H1 (cell line): ENCODE measurements around the gene HOXB6. TPM values are rescaled to one million over a fixed set of nuclear protein-coding genes. Genes with fewer than 3 reads are reported as not detected.
A peak's percentile ranks its signal among the peaks of the same experiment; 100 is the strongest.

Source experiments
- CTCF ChIA-PET: fragments of 300-600 bp; sonication (Branson Sonifier 250); formaldehyde crosslinking; loops from one replicate; lab custom pipeline; 2021; ENCODE audit not compliant: partially characterized antibody; lab: Charles Lee
- POLR2A ChIA-PET: fragments of 300-600 bp; sonication (Branson Sonifier 250); formaldehyde crosslinking; loops from one replicate; lab custom pipeline; 2021; ENCODE audit warnings: inconsistent platforms; ENCODE audit not compliant: partially characterized antibody; lab: Charles Lee
- DNase-seq, 2 experiments: peaks; one replicate each; pipeline versions ENCODE4 v3.0.0 to v3.0.0-alpha.2; 2010 to 2022; ENCODE audit warnings: low spot score in 2 of 2, low read depth in 1 of 2, mixed read lengths in 1 of 2
- FAIRE-seq: peaks from 2 replicates; lab custom pipeline; 2011; peaks lifted over from hg19 to GRCh38; lab: Jason Lieb, UNC
- H2AFZ ChIP-seq: 2 replicates; pipeline ENCODE4 v1.8.1; 2012; ENCODE audit warnings: low read length, inconsistent platforms
- H2AK5ac ChIP-seq: 2 replicates; pipeline ENCODE4 v1.6.1; 2013; ENCODE audit warnings: low read depth, low read length
- H2BK120ac ChIP-seq: replicated peaks from 2 replicates; pipeline ENCODE3; 2013; ENCODE audit warnings: low read depth, low read length, inconsistent platforms
- H2BK12ac ChIP-seq: 2 replicates; pipeline ENCODE4 v1.6.1; 2013; ENCODE audit warnings: low read depth, low read length
- H2BK15ac ChIP-seq: 2 replicates; pipeline ENCODE4 v1.6.1; 2013; ENCODE audit warnings: low read length
- H2BK20ac ChIP-seq: 2 replicates; pipeline ENCODE4 v1.6.1; 2013; ENCODE audit warnings: low read length
- H2BK5ac ChIP-seq: 2 replicates; pipeline ENCODE4 v1.6.1; 2013; ENCODE audit warnings: low read depth, low read length
- H3K14ac ChIP-seq: 2 replicates; pipeline ENCODE4 v1.6.1; 2013; ENCODE audit warnings: inconsistent platforms; ENCODE audit not compliant: insufficient read length
- H3K18ac ChIP-seq: 2 replicates; pipeline ENCODE4 v1.6.1; 2013; ENCODE audit warnings: low read length; ENCODE audit errors: extremely low read depth
- H3K23ac ChIP-seq: 2 replicates; pipeline ENCODE4 v1.6.1; 2013; ENCODE audit warnings: inconsistent platforms; ENCODE audit not compliant: insufficient read length
- H3K23me2 ChIP-seq: 2 replicates; pipeline ENCODE4 v1.6.1; 2013; ENCODE audit warnings: low read depth, low read length
- H3K27ac ChIP-seq: 2 replicates; pipeline ENCODE4 v1.6.1; 2011; ENCODE audit warnings: low read depth, low read length, inconsistent platforms
- H3K27me3 ChIP-seq, 4 experiments: replicated peaks in 1 of 4; 1 replicate in 1 of 4; 2 replicates in 3 of 4; pipeline versions ENCODE4 v1.6.1 to v1.8.1; 2011 to 2013; ENCODE audit warnings: low read length in 3 of 4, mild to moderate bottlenecking in 3 of 4, inconsistent platforms in 2 of 4, mixed read lengths in 2 of 4, moderate library complexity in 1 of 4; ENCODE audit not compliant: control insufficient read depth in 3 of 4, insufficient read depth in 3 of 4; ENCODE audit errors: extremely low read depth in 1 of 4
- H3K36me3 ChIP-seq, 4 experiments: 2 replicates each; pipeline versions ENCODE4 v1.6.1 to v1.8.1; 2011 to 2013; ENCODE audit warnings: mild to moderate bottlenecking in 4 of 4, low read length in 3 of 4, moderate library complexity in 2 of 4, control low read depth in 1 of 4, inconsistent platforms in 1 of 4; ENCODE audit not compliant: insufficient read depth in 4 of 4, control insufficient read depth in 2 of 4
- H3K4ac ChIP-seq: replicated peaks from 2 replicates; pipeline ENCODE3; 2013; ENCODE audit warnings: low read length, low read depth, mixed read lengths, inconsistent platforms; ENCODE audit not compliant: insufficient read length
- H3K4me1 ChIP-seq, 4 experiments: replicated peaks in 1 of 4; 1 replicate in 1 of 4; 2 replicates in 3 of 4; pipeline versions ENCODE4 v1.6.1 to v1.8.1; 2011 to 2013; ENCODE audit warnings: low read length in 3 of 4, inconsistent platforms in 2 of 4, mixed read lengths in 1 of 4; ENCODE audit not compliant: insufficient read depth in 4 of 4, control insufficient read depth in 3 of 4
- H3K4me2 ChIP-seq, 2 experiments: 2 replicates each; pipeline versions ENCODE4 v1.6.1 to v1.8.1; 2011 to 2013; ENCODE audit warnings: low read depth in 2 of 2, low read length in 2 of 2, control low read depth in 1 of 2, inconsistent platforms in 1 of 2, mild to moderate bottlenecking in 1 of 2; ENCODE audit not compliant: insufficient read depth in 1 of 2
- H3K4me3 ChIP-seq, 4 experiments: fragments of 200-600, 300-600 bp in 1 of 4; sonication (generic), shearing (Covaris generic), sonication (Bioruptor Twin) in 1 of 4; 2 replicates each; pipeline versions ENCODE4 v1.5.1 to v1.8.1; 2011 to 2016; ENCODE audit warnings: low read length in 4 of 4, low read depth in 3 of 4, control low read depth in 2 of 4, inconsistent platforms in 2 of 4, mild to moderate bottlenecking in 2 of 4, mixed read lengths in 1 of 4, moderate library complexity in 1 of 4; ENCODE audit not compliant: insufficient read depth in 2 of 4; ENCODE audit errors: extremely low read depth in 1 of 4
- H3K56ac ChIP-seq: replicated peaks from 2 replicates; pipeline ENCODE3; 2013; ENCODE audit warnings: low read depth, mild to moderate bottlenecking, mixed read lengths, low read length, inconsistent platforms; ENCODE audit not compliant: insufficient read length
- H3K79me1 ChIP-seq: 2 replicates; pipeline ENCODE4 v1.6.1; 2013; ENCODE audit warnings: low read depth, low read length, control low read depth
- H3K79me2 ChIP-seq, 2 experiments: 2 replicates each; pipeline versions ENCODE4 v1.6.1 to v1.8.1; 2012 to 2013; ENCODE audit warnings: low read length in 2 of 2, mild to moderate bottlenecking in 2 of 2, inconsistent platforms in 1 of 2; ENCODE audit not compliant: insufficient read depth in 2 of 2, control insufficient read depth in 1 of 2
- H3K9ac ChIP-seq, 4 experiments: replicated peaks in 1 of 4; 1 replicate in 1 of 4; 2 replicates in 3 of 4; pipeline versions ENCODE4 v1.6.1 to v1.8.1; 2011 to 2013; ENCODE audit warnings: low read depth in 3 of 4, low read length in 3 of 4, control low read depth in 2 of 4, mild to moderate bottlenecking in 2 of 4, moderate library complexity in 2 of 4, inconsistent platforms in 1 of 4; ENCODE audit errors: extremely low read depth in 1 of 4
- H3K9me3 ChIP-seq, 2 experiments: 2 replicates each; pipeline versions ENCODE4 v1.6.1 to v1.8.1; 2012 to 2013; ENCODE audit warnings: mild to moderate bottlenecking in 2 of 2, moderate library complexity in 2 of 2, control low read depth in 1 of 2, inconsistent platforms in 1 of 2, low read depth in 1 of 2, low read length in 1 of 2, mixed read lengths in 1 of 2; ENCODE audit not compliant: insufficient read depth in 2 of 2
- H4K20me1 ChIP-seq, 2 experiments: replicated peaks in 1 of 2; 2 replicates each; pipeline versions ENCODE3 to v1.8.1; 2011 to 2013; ENCODE audit warnings: inconsistent platforms in 2 of 2, low read length in 2 of 2, mild to moderate bottlenecking in 1 of 2; ENCODE audit not compliant: insufficient read depth in 2 of 2, control insufficient read depth in 1 of 2
- H4K5ac ChIP-seq: 2 replicates; pipeline ENCODE4 v1.6.1; 2013; ENCODE audit warnings: low read length, low read depth, mixed read lengths, inconsistent platforms; ENCODE audit not compliant: insufficient read length
- H4K8ac ChIP-seq: 2 replicates; pipeline ENCODE4 v1.8.0; 2013; ENCODE audit warnings: mild to moderate bottlenecking, moderate library complexity, low read length, inconsistent platforms; ENCODE audit not compliant: insufficient read depth; ENCODE audit errors: extremely low read depth
- H4K91ac ChIP-seq: replicated peaks from 2 replicates; pipeline ENCODE3; 2013; ENCODE audit warnings: low read length, mixed read lengths, inconsistent platforms; ENCODE audit not compliant: insufficient read length
- CBX8 ChIP-seq: fragments of 300-800, 300-1000 bp; sonication (generic); IDR thresholded peaks from 2 replicates; pipeline ENCODE4 v1.7.1; 2016; ENCODE audit warnings: low read depth, low read length, borderline replicate concordance
- EZH2 ChIP-seq: fragments of 200-600 bp; sonication (generic); IDR thresholded peaks from 2 replicates; pipeline ENCODE4 v1.7.1; 2012; ENCODE audit warnings: low read depth, mild to moderate bottlenecking, moderate library complexity, low read length, inconsistent platforms; ENCODE audit not compliant: severe bottlenecking
- HDAC2 ChIP-seq, 2 experiments: fragments of 300-600 bp in 1 of 2; sonication (generic) in 1 of 2; IDR thresholded peaks; 2 replicates each; pipeline ENCODE4 v1.6.1; 2011 to 2012; ENCODE audit warnings: low read depth in 2 of 2, low read length in 2 of 2, mild to moderate bottlenecking in 2 of 2, moderate library complexity in 2 of 2, borderline replicate concordance in 1 of 2, inconsistent platforms in 1 of 2
- RNF2 ChIP-seq: fragments of 200-900, 300-1000 bp; sonication (generic); IDR thresholded peaks from 2 replicates; pipeline ENCODE4 v1.7.1; 2016; ENCODE audit warnings: borderline replicate concordance, low read depth, mild to moderate bottlenecking, antibody characterized with exemption, low read length; ENCODE audit not compliant: poor library complexity, severe bottlenecking; ENCODE audit errors: missing control alignments
- WGBS, 2 experiments: shearing (Covaris generic) in 1 of 2; methylation state at CpG; one replicate each; pipeline versions ENCODE4 v1.1.6 to v1.1.7; 2013 to 2015; ENCODE audit warnings: low lambda C conversion rate in 2 of 2, mixed read lengths in 2 of 2, inconsistent platforms in 1 of 2, low coverage in 1 of 2, missing lambda C conversion rate in 1 of 2; ENCODE audit not compliant: insufficient replicate concordance in 2 of 2, insufficient coverage in 1 of 2, insufficient read length in 1 of 2; ENCODE audit errors: extremely low coverage in 1 of 2, missing lambda C conversion rate in 1 of 2; 5-methylcytosine and 5-hydroxymethylcytosine counted together
- polyA plus RNA-seq, 7 experiments: library from polyadenylated mRNA; depleted of rRNA in 3 of 7; stranded (reverse) in 5 of 7; unstranded in 2 of 7; fragments of >200 nt in 5 of 7; fragments of 200-250 nt in 2 of 7; gene quantifications; 1 replicate in 5 of 7; 2 replicates in 1 of 7; 4 replicates in 1 of 7; pipeline versions ENCODE4 v1.2.1 to v1.2.3, GENCODE V29; 2011 to 2013; ENCODE audit warnings: missing spikeins in 2 of 7, mixed read lengths in 2 of 7
- total RNA-seq: library from RNA; stranded (reverse); fragmentation: NEBNext Ultra II Directional; extraction: Animal tissue kit (Norgen Biotek cat#: 25700); gene quantifications from 2 replicates; pipeline ENCODE4 v1.2.1, GENCODE V29; 2021

Gene HOXB6
- total and polyA plus RNA-seq, 2 of the 8 experiments (the other 6 are each of a cell fraction or from before 2014, with no cell fraction given) = not detected

DNA sequence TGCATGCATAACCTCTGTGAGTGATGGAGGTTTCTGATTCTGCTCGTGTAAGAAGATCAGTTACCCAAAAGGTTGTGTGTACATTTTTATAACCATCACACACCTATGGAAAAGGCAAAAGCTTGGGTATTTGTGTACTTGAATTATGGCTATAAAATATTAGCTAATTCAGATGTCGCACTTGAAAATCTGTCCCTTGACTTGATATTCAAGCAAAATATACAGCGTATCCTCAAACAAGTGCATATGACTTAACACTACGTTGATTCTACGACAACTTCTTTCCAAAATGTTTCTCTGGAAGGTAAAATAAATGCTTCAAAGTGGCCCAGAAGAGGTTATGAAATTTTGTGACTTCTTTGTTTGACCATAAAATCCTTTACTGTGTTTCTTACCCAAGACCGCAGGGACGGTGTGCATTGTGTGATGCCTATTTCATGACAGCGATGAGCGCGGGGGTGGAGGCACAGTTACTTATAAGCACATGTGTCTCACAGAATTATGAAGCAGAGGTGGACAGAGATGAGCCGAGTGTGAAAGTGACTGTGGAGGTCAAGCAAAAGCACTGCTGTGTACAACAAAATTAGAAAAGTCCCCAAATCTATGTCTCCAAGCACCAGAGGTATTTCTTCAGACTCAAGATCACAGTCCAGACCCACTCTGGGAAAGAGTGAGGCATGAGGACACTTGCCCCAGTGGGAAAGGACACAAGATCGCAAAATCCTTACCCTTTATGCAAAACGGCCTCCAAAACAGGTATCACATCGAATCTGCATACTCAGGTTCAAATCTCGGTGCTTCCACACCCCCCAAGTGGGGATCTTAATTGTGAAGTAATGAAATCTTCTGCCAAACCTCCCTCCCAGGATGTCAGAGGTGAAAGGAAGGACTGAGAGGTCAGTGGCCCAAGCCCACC is 25.5 kb upstream of the HOXB6 start:
- DNase-seq (no peak), FAIRE-seq (no peak)
- Histone ChIP-seq H3K4me3 (no peak overlapping the region), H3K4ac (no peak overlapping the region), H4K91ac (no peak overlapping the region), H2AFZ (no peak overlapping the region), H3K4me1 (peaks cover 0 to 15% (median 5%) of the 10 kb centered on the region in 4 experiments; a peak in 5 of 7 replicates), H2BK20ac (no peak overlapping the region), H2AK5ac (peak overlapping the region; percentile 30; the same call in 1 of the 2 replicates), H2BK12ac (peak overlapping the region; percentile 51; the same call in 1 of the 2 replicates), H4K5ac (no peak overlapping the region), H3K18ac (no peak overlapping the region), H2BK5ac (no peak overlapping the region), H3K4me2 (no peak overlapping the region), H3K56ac (no peak overlapping the region), H4K20me1 (peaks cover 37 to 41% of the 10 kb centered on the region in 2 experiments), H3K23ac (no peak overlapping the region), H3K27ac (no peak overlapping the region), H3K9ac (no peak overlapping the region), H4K8ac (no peak overlapping the region), H3K36me3 (no peaks in the 10 kb centered on the region; a peak in 1 of 8 replicates), H3K14ac (no peak overlapping the region), H3K27me3 (peaks cover 97 to 100% (median 100%) of the 10 kb centered on the region in 4 experiments), H2BK15ac (no peak overlapping the region), H3K79me1 (no peaks in the 10 kb centered on the region), H2BK120ac (no peak overlapping the region), H3K79me2 (no peaks in the 10 kb centered on the region), H3K23me2 (peaks cover 2% of the 10 kb centered on the region; the same call in 1 of the 2 replicates), H3K9me3 (no peaks in the 10 kb centered on the region)
- 49% methylated on average over 15 of the region's 15 CpGs; no CpG with 5 or more reads in 1 of the 2 experiments for whole genome bisulfite sequencing, 2 experiments
- ChIA-PET CTCF (interaction anchor here (0.5 to 4.6 kb wide), 5 partner anchors 10 to 381 kb away, joined by 3 to 30 read pairs (median 4); partner anchors contain the start of gene HOXB8), POLR2A (no interaction called here)
- TF ChIP-seq RNF2 (peak; percentile 85), CBX8 (0 out of 2 replicates have a peak, but pooled peaks have one; percentile 8), HDAC2 (IDR thresholded peaks at IDR 0.05; ENCODE audit: borderline replicate concordance in 1 of 2, low read depth in 2 of 2, low read length in 2 of 2) (no peak), EZH2 (peak; percentile 4)
